ENCODE measurements around the gene ASB6.

ASB6 gene

DNA sequence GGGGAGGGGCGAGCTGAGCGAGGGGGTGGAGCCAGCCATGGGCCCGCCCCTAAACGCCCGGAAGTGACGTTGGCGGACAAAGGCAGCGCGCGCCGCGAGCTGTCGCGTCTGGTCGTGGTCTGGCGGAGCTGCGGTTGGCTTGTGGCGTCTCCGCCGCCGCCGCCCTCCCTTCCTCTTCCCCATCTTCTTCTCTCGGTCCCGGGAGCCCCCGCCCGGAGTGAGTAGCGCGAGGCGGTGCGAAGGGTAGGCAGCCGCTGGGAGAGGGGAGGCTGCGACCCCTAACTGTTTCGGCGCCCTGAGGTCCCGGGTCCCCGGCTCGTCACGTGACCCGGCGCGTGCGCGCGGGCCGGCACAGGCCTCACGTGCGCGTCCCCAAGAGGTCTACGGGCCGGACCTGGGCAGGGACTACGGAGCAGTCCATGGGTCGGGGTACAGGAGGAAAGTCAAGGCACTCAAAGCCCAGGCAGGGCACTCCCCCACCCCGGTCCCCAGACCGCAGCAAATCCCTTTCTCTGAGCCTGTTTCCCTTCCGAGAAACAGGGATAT is 15.8 kb downstream of the ASB6 start, which contains the start of gene NTMT1:
TSS of gene NTMT1 (plus strand) at position 85 of the 546 bp plus-strand sequence. CDS start 6,541 bp downstream, outside the sequence.
- DNase-seq (ENCODE audit: low spot score) = peak; percentile 95

DNA sequence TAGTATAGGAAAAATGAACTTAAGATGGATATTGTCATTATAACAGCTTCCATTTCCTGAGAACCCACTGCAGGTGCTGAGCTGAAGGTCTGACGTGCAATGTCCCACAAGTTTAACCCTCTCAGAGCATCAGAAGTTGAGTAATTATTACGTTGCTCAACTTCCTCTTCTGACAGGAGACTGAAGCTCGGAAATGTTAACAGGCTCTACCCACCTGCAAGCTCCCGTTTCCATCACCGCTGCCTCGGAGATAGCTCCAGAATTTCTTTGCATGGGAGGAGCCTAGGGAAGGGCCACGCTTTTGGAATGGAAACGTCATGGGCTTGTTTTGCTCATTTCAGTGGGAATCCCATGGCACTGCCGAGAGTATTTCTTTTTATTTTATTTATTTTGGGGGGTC is 17.0 kb downstream of the ASB6 start:
- DNase-seq (ENCODE audit: low spot score) = no peak

DNA sequence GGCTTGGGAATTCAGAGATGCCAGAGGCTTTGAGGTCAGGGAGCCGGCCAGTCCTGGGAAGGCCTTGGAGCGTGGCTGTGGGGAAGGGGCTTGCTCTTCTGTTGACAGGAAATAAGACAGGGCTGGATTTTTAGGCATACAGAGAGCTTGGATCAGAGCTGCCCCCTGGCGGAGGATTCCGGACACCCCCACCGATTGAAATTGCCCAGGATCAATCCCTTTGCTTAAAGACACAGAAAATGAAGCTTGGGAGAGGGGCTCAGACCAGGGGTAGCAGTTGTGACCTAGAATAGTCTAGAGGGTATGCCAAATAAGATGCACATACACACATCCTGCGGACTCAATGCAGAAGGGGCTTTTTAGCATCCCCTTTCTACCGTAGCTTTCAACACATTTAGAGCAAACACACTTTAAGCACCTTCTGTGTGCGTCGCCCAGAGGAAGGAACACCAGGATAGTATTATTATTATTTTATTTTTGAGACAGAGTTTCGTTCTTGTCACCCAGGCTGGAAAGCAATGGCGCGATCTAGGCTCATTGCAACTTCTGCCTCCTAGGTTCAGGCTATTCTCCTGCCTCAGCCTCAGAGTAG is 17.7 kb downstream of the ASB6 start:
- DNase-seq (ENCODE audit: low spot score) = no peak

DNA sequence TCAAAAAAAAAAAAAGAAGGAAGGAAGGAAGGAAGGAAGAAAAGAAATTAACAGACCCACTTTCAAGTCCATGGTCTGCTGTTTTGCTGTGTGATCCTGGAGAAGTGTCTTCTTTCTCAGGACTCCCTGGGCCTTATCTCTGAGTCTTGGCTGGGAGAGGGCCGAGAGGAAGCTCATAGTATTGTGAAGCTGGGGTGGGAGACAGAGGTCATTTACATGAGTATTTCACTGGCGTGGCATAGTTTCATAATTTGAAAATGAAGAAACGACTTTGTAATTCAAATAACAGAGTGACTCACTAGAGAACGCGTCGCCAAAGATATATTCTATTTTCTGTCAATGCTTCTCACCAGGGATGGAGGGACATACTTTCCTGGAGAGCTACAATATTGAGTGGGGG is 18.6 kb downstream of the ASB6 start:
- no peak for DNase-seq (ENCODE audit: low spot score)

DNA sequence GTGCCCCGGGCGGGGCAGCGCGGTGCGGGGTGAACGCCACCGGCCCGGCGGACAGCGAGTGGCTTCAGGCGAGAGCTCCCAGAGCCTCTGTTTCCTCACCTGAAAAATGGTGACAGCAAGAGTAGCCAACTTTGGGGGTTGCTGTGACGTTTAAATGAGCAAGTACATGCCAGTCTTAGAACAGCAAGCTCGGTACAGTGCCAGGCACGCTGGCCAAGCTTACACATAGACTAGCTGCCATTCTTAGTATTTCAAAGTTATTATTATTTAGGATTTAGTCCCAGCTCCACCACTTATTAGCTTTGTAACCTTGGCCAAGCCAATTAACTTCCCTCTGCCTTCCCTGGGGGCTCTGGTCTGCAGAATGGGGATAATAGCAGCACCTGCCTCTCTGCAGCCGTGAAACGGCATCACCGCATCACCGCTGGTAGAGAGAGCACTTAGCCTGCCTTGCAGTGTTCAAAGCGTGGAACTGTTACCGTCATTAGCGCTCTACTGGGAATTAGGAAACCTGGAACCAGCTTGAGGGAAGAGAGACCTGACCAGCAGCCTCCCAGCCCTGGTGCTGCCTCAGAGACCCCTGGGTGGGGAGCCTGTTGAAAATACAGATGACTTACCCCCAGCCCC is 21.2 kb downstream of the ASB6 start, which contains the start of gene C9orf50:
TSS of gene C9orf50 (minus strand) at position 433 of the 627 bp plus-strand sequence. CDS start 527 bp downstream, outside the sequence.
- no peak for DNase-seq (ENCODE audit: low spot score)

DNA sequence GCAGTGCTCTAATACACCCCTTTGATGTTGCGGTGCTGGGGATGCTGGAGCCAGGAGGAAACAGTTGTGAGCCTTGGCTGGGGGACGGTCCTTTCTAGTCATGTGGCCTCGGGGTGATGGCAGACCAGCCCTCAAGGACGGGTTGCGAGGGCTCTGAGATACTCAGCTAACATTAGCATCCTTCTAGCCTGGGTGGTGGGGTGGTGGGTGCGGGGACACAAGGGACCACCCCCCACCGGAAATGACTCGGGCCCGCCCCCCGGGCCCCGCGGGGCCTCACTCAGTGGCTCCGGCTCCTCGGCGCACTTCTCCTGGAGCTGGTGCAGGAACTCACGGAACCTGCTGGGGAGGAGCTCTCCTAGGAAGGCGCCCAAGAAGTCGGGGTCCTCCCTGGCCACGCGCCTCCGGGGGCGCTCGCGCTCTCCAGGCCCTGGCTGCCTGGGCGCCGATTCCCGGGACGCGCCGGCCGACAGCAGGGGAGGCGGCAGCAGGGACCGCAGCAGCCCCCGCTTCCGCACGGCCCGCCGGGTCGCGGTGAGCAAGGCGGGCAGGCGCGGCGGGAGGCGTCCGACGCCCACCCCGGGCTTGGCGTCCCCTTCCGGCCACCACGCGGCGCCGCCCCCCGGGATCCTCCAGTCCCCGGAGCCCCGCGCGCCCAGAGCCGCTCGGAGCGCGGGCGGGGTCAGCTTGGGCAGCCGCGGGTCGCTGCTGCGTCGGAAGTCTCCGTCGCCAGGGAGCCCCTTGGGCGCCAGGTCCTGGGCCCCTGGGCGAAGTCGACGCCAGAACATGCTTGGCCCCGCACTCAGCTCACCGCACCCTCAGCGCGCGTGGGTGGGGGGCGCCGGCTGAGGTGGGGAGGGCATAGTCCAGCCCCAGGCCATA is 21.9 kb downstream of the ASB6 start:
- no peak for DNase-seq (ENCODE audit: low spot score)

DNA sequence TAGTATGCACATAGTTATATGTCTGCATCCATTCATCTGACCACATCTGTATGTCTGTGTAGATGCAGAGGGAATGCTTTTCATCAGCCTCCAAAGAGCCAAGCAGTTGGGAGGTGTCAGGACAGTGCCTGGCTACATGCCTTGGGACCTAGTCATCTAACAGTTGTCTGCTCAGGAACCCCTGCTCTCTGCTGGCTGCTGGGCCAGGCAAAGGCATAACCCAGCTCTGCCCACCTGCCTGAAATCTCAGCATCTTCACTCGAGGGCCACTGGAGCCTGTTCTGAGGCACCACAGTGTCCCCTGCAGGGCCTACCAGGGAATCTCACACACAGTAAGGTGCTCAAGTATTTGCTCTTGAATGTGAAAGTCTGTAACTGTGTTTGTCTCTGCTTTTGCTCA is 24.8 kb downstream of the ASB6 start:
- DNase-seq (ENCODE audit: low spot score) = no peak

DNA sequence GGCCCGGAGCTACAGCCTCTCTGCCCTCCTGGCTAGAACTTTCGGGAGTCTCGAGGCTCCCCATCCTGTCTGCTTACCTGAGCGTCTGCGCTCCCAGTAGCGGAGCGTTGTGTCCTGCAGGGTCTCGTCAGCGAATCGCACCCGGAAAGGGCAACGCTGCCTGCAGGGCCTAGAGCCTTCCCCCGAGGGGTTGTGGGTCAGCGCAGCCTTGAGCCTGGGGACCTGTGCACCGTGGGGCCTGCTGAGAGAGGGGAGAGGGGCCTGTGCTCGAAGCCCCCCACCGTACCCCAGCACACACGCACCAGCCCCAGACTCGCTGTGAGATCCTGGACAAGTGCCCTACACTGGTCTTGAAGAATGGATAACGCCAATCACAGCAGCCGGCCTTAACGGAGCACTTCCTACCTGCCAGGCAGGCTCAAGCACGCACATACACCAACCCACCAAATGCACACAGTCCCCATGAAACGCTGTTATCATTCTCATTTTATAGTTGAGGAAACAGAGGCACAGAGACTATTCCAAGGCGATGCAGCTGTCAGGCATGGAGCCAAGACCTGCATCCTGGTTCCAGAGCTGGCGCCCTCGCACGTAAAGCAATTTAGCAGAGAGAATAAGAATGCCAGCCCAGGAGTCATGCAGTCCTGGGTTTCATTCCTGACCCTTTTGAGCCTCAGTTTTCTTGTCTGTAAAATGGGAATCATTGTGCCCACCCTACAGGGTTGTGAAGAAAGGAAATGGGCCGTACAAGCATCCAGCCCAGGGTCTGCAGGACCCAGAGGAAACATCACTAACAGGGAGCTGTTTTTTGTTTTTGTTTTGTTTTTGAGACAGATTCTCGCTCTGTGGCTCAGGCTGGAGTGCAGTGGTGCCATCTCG is 26.3 kb downstream of the ASB6 start:
- no peak for DNase-seq (ENCODE audit: low spot score)

DNA sequence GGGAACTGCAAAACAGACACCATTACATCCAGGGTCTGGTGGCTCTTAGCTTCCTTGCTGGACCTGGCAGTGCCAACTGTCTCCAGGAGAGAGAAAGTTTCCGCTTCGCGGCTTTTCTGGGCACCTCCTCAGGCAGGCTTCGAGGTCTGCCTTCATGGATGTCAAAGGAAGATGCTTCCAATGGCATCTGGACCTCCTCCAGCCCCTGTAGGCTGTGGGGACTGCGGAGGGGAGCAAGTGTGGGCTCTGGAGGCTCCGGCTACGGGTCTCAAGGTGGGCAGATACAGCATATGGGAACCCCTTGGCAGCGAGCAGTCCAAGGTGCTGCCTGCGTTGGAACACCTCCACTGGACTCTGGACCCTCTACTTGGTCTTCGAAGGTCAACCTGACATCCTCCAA is 27.0 kb downstream of the ASB6 start:
- no peak for DNase-seq (ENCODE audit: low spot score)

DNA sequence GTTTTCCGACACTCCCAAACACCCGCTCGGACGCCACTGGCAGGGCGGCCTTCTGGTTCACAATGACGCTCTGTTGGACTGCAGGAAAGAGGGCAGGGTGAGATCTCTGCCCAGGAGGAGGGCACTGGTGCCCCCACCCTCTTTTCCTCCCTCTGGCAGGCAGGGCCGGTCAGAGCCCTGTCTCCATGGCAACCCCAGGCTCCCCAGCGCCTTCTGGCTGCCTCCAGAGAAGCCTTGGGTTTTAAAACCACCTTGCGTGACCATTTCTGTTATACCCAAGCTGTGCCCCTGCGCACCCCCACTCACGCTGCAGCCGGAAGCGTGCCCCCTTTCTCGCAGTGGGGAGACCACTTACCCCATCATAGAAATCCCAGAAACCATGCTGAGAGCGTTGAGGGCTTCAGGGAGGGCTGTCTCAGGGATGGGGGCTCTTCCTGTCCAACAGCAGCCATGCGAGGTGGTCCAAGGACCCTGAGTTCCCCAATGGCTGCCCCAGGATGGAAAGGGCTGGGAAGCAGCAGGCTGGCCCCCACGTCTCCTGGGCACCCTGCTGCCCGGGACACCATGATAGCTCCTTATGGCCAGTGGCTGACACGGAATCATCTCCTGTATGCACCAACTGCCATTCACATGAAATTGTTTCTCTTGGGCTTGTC is 28.3 kb downstream of the ASB6 start:
- DNase-seq (ENCODE audit: low spot score) = peak; percentile 95

DNA sequence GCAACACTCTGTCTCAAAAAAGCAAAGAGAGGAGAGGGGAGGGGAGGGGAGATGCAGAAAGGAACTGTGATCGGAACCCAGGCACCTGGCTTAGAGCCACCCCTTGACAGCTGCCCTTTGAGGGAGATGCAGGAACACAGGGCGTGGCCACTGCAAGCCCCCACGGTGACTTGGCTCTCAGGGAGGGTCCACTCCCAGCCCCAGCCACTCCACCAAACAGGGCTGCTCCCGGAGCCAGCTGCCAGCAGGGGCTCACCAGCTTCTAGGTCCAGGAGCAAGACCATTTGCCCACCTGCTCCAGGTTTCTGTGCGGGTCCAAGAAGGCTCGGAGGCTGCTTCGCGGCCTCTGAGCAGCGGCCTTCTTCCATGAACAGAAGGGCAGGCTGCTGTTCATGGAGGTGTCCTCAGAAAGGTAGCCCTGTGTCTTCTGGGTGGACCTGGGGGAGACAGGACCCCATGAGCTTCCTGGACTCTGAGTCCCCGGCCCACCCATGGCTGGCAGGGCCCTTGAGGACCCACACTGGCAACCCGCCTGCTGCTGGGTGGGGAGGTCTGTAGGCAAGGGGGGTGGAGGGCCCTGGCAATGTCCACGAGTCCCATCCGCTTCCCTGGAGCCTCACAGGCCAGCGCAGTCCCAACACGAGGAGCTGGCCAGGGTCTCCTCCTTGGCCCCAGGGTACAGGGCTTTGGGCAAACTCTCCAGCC is 29.0 kb downstream of the ASB6 start:
- no peak for DNase-seq (ENCODE audit: low spot score)

DNA sequence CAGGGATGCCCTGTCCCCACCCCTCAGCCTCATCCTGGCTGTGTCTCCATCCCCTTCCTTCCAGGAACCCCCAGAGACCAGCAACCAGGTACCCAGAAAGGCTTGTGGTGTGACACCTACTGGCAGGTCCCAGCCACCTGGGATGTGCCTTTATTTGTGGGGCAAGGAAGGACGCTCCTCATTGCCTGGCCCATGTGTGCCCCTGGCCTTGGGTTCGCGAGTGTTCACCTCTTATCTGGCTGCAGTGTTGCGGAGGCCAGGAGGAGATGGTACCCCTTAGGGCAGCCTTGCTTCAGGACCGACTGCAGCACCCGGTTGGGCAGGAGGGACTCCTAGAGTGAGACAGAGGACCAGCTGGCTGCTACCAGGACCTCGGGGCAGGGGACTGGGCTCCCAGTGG is 29.8 kb downstream of the ASB6 start:
- no peak for DNase-seq (ENCODE audit: low spot score)

DNA sequence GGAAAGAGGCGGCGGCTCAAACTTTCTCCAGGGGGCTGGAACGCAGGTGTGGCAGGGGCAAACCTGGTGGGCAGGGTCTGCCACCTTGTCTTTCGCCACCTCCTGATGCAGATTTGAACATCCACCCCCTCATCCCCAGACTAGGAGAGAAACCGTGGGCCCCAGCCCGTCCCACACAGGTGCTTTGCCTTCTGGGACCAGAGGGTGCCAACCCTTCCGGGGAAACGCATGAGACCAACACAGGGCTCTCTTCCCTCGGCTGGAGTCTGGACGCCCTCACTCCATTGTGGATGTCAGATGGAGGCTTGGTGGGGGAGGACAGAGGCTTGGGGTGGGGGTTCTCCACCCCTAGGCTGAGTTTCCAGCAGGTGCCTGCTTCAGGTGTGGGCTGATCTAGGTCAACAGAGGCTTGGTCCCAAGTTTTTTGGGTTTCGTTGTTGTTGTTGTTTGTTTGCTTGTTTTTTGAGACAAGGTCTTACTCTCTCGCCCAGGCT is 30.6 kb downstream of the ASB6 start:
- DNase-seq (ENCODE audit: low spot score) = no peak

DNA sequence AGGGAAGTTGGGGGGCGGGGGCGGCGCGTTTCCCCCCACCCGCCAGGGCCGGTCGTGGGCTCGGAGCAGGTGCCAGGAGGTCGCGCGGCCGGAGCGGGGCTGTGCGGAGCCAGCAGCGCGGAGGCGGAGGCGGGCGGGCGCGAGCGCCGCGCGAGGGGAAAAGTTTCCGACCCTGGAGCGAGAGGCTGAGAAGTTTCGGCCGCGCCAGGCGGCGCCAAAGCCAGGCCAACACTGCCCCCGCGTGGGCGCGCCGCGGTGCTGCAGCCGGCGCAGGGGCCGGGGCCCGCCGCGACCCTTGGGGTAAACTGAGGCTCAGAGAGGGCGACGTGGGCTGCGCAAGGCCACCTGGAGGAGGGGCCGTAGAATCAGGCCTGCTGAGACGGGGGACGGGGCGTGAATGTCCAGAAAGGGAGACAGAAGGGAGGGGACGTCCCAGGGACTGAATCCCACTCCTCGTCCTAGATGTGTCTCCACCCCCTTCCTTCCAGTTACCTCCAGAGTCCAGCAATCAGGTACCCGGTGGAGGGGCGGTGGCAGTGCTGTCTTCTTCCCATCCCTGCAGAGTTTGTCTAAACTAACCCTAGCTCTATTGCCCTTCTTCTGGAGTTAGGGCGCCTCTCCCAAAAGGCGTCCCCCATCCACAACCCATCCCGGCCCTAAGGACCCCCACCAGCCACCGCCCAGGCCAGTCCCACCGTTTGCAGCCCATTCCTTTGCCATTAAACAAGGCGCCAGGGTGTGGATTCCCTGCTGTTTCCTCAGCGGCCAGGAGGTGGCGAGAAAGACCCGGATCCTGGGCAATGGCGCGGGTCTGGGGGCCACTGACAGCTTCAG is 31.3 kb downstream of the ASB6 start:
- DNase-seq (ENCODE audit: low spot score) = peak; percentile 66

DNA sequence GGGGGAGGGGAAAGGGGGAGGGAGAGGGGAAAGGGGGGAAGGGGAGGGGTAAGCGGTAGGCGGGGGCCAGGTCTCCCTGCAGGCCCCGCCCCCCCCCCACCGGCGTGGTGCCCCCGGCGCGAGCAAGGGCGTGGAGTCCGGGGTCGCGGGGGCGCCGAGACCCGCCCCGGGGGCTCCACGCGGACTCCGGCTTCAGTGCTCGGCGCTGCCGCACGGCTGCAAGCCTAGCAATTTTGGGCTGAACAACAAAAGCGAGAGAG is 31.8 kb downstream of the ASB6 start:
- DNase-seq (ENCODE audit: low spot score) = no peak

DNA sequence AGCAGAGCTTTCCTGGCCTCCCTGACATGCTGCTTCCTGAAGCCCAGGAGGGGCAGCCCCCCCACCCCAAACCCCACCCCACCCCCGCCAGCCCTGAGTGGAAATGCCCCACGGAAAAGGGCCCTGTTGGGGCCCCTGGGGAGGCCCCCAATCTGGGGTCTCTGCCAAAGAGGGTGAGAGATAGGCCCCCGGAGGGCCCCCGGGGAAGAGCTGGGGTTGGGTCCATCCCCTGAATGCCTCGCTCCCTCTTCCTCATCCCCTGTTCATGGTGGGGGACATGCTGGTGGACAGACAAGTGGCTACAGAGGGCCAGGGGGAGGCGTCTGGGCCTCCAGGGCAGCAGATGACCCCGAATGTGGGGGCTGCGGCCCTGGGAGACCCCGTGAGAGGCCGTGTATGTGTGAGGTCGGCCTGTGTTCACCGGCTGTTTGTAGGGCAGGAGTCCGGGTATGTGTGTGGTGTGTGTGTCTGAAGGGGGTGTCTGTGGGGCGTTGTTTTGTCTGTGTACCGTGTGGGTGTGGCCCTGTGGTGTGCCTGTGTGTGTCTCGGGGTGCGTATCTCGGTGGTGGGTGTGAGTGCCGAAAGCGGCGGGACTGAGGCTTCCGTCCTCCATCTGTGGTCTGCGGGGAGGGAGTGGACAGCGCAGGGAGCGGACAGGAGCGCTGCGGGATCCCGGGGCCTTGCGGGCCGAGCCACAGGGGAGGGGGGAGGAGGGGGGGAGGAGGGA is 32.3 kb downstream of the ASB6 start:
- DNase-seq (ENCODE audit: low spot score) = no peak

DNA sequence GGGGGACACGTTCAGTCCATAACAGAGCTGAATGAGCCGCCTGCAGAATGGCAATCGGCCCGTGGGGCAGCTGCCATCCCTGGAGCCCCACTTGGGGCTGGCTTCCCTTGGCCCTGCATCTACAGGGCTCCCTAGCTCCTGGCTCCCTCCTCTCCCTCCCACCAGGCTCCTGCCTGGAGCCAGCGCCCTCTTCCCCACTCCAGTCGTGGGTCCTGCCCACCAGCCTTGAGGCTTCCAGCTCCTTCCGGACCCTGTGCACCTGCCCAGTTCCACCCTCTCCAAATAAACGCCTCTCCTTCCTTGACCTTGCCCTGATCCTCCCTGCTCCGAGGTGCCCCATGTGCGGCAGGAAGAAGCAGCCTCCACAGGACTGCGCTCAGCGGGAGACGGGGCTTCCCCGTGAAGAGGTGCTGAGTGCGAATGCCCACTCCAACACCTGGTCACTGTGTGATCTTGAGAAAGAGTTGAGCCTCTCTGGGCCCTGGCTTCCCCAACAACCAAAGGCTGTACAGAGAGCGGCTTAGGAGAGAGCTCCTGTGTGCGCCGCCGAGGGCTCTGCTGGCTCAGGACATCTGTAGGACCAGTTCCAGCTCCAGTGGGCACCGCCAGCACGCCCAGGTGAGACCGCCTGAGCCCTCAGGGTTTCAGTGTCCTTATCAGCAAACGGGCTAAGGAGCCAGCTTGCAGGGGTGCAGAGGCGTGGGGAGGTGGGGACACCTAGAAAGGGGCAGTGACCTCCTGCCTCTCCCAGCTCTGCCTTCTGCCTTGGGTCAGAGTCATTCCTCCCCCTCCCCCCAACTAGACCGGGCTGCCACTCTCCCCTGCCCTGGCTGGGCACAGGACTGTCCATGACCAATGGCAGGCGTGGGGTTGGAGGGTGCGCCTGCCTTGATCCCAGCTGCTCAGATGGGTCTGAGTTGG is 33.1 kb downstream of the ASB6 start:
- no peak for DNase-seq (ENCODE audit: low spot score)

DNA sequence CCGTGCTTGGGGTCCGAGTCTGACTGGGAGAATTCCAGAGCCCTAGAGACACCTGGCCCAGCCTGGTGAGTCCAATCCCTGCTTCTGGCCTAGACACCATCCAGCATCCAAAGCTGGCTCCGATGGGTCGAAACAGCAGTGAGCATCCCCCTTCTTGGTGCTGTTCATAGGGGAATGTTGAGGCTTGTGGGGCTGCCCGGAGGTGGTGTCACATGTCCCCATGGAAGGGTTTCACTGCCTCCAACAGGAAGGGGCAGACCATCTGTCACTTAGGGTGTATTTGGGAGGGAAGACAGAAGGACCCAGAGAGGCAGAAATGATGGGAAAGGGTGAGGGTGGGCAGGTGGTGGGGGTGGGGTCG is 34.9 kb downstream of the ASB6 start:
- no peak for DNase-seq (ENCODE audit: low spot score)

Data from Ammon's horn (tissue), 1 donor.